ENCODE data around the gene FGF1. TPM values are rescaled to one million over a fixed set of nuclear protein-coding genes. Genes with fewer than 3 reads are reported as not detected.

FGF1 gene
- total RNA-seq, 1 donor = 1.2 TPM

GRCh38 chr5:142612494-142613270, 73.2 kb downstream of the FGF1 start:
- TF ChIP-seq, protein P1, sequence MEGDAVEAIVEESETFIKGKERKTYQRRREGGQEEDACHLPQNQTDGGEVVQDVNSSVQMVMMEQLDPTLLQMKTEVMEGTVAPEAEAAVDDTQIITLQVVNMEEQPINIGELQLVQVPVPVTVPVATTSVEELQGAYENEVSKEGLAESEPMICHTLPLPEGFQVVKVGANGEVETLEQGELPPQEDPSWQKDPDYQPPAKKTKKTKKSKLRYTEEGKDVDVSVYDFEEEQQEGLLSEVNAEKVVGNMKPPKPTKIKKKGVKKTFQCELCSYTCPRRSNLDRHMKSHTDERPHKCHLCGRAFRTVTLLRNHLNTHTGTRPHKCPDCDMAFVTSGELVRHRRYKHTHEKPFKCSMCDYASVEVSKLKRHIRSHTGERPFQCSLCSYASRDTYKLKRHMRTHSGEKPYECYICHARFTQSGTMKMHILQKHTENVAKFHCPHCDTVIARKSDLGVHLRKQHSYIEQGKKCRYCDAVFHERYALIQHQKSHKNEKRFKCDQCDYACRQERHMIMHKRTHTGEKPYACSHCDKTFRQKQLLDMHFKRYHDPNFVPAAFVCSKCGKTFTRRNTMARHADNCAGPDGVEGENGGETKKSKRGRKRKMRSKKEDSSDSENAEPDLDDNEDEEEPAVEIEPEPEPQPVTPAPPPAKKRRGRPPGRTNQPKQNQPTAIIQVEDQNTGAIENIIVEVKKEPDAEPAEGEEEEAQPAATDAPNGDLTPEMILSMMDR (IDR thresholded peaks at IDR 0.05; ENCODE audit: insufficient read depth, low read length) = no peak
- H3K4me3 ChIP-seq (ENCODE audit: low read depth, low read length) = no peak overlapping the region
- DNase-seq (ENCODE audit: low read depth) = no peak

GRCh38 chr5:142611154-142611553, 74.7 kb downstream of the FGF1 start:
- no peak overlapping the region for H3K4me3 ChIP-seq (ENCODE audit: low read depth, low read length)
- peak; percentile 79 for DNase-seq (ENCODE audit: low read depth)
- TF ChIP-seq, protein P1 (IDR thresholded peaks at IDR 0.05; ENCODE audit: insufficient read depth, low read length) = peak; percentile 99

DNA sequence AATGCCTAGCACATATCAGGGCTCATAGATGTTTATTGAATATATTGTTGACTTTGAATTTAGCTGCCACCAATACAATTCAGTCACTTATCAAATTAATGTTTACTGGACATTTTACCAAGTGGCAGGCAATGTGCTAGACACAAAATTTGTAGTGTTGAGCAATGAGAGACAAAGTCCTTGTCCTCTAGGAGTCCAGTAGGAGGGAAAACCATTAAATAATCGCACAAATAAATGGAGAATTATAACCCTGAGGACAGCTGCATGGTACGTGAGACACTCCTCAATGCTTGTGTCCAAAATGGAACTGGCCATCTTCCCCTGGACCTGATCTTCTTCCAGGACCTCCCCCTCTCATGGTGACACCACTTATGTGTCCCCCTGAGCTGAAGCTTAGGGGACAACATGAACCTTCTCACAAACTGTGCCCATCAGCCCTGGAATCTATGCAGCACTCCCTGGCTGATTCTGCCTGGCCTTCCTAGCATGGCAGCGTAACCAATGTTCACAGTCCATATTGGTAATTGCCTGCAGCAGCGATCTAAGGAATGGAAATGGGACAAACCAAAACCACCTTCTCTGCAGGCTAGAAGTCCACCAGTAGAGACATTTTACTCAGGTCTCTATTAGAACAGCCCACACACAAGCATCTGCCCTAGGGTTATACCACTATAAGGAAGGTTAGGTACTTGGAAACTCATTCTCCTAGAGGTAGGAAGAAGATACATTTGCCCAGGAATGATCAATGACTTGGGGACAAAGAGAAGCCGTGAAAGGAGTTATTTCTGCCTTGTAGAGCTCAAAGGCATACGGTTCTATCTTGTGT, 75.5 kb downstream of the FGF1 start:
- TF ChIP-seq, protein P1 (IDR thresholded peaks at IDR 0.05; ENCODE audit: insufficient read depth, low read length) = no peak
- no peak for DNase-seq (ENCODE audit: low read depth)
- H3K4me3 ChIP-seq (ENCODE audit: low read depth, low read length) = no peak overlapping the region

DNA sequence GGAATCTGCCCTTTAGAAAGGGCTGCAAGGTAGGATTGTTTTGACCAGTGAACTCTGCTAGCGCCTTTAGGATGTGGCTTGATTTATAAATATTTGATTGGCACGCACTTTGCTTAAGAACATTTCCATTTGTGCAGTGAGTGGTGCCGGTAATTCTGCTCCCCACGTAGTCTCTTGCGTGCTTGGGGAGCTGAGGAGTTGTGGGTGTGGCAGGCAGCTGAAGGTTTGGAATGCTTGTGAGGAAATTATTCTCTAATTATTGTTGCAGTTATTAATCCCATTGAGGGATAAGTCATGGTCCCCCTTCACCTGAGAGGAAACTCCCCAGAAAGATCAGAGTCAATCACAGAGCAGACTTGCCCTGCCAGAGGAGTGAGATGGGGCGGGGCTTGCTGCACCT, 76.7 kb downstream of the FGF1 start:
- no peak for DNase-seq (ENCODE audit: low read depth)
- TF ChIP-seq, protein P1 (IDR thresholded peaks at IDR 0.05; ENCODE audit: insufficient read depth, low read length) = no peak
- no peak overlapping the region for H3K4me3 ChIP-seq (ENCODE audit: low read depth, low read length)

DNA sequence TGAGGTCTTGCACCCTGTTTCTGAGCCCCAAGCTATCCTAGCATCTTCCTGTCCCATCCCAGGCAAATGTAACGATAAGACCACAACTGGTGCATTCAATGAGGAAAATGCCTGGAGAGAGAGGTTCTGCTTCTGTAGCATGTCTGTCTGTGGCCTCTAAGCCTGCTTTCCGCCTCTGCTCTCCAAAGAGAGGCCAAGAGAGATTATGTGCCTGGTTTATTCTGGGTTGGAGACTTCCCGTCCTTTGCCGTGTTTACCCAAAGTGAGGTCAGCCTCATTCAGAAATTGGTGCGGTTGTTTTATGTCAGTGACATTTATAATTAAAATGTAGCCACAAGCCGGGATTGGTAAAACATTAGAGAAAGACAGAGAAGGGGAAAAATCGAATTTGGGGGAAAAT, 77.8 kb downstream of the FGF1 start:
- no peak overlapping the region for H3K4me3 ChIP-seq (ENCODE audit: low read depth, low read length)
- DNase-seq (ENCODE audit: low read depth) = no peak
- TF ChIP-seq, protein P1 (IDR thresholded peaks at IDR 0.05; ENCODE audit: insufficient read depth, low read length) = no peak

GRCh38 chr5:142605611-142606010, 80.3 kb downstream of the FGF1 start:
- no peak for DNase-seq (ENCODE audit: low read depth)
- H3K4me3 ChIP-seq (ENCODE audit: low read depth, low read length) = no peak overlapping the region
- TF ChIP-seq, protein P1 (IDR thresholded peaks at IDR 0.05; ENCODE audit: insufficient read depth, low read length) = no peak

Data from fibroblast of the aortic adventitia (primary cell).